ENCODE results near the gene PAQR6. TPM values are rescaled to one million over a fixed set of nuclear protein-coding genes. Genes with fewer than 3 reads are reported as not detected.
A peak's percentile ranks its signal among the peaks of the same experiment; 100 is the strongest.

The PAQR6 gene
- total RNA-seq, 1 experiment from 2014 or later = 15.8 TPM

GRCh38 chr1:156284112-156284511, 36.3 kb upstream of the PAQR6 start, which contains the start of gene TMEM79:
TMEM79 (plus strand) TSS chr1:156284325; CDS start chr1:156285227, 902 bp downstream.
- Histone ChIP-seq H3K4me1 (ENCODE audit: insufficient read depth, low read length) (no peaks in the 10 kb centered on the region), H3K4ac (ENCODE audit: low read depth, low read length) (no peak within 1 kb of the TSS; the same call in 1 of the 2 replicates)
- H3K27me3 Mint-ChIP-seq (ENCODE audit: low read depth) = no peaks in the 10 kb centered on the region; the same call in 1 of the 2 replicates

More at GRCh38 chr1:156284112-156284511, 36.3 kb upstream of the PAQR6 start, which contains the start of gene TMEM79:
- Histone ChIP-seq H3K27me3 (ENCODE audit: insufficient read depth, low read length) (no peaks in the 10 kb centered on the region), H3K9ac (ENCODE audit: extremely low read depth, insufficient read length, low read length) (peak within 1 kb of the TSS; percentile 90), H2BK120ac (ENCODE audit: low read depth, low read length, poor library complexity, severe bottlenecking) (no peak within 1 kb of the TSS), H2BK5ac (ENCODE audit: insufficient read length, low read length) (no peak within 1 kb of the TSS), H4K5ac (ENCODE audit: insufficient read length, low read depth, low read length) (peak within 1 kb of the TSS; percentile 31), H2BK12ac (ENCODE audit: insufficient read length, low read depth, low read length) (no peak within 1 kb of the TSS), H2BK20ac (ENCODE audit: low read depth, low read length, poor library complexity, severe bottlenecking) (no peak within 1 kb of the TSS), H3K4me2 (ENCODE audit: insufficient read depth, insufficient read length, low read length) (peak within 1 kb of the TSS; percentile 93), H4K8ac (replicated peaks; ENCODE audit: insufficient read length, low read depth, low read length) (no peak within 1 kb of the TSS), H3K79me2 (ENCODE audit: insufficient read depth, low read length) (peaks cover 22% of the 10 kb centered on the region), H2AFZ (ENCODE audit: low read length) (no peak within 1 kb of the TSS), H3K23ac (ENCODE audit: insufficient read length, low read depth, low read length) (no peak within 1 kb of the TSS), H3K79me1 (ENCODE audit: insufficient read depth, low read depth, low read length, poor library complexity, severe bottlenecking) (peaks cover 2% of the 10 kb centered on the region), H3K18ac (ENCODE audit: insufficient read length, low read depth, low read length) (no peak within 1 kb of the TSS), H2AK5ac (ENCODE audit: insufficient read length, low read length) (no peak within 1 kb of the TSS), H3K9me3 (ENCODE audit: control insufficient read depth, low read depth, low read length) (no peaks in the 10 kb centered on the region), H4K91ac (ENCODE audit: insufficient read length, low read depth, low read length) (no peak within 1 kb of the TSS), H3K27ac (ENCODE audit: insufficient read length, low read depth, low read length) (no peak within 1 kb of the TSS), H3K14ac (ENCODE audit: insufficient read depth, low read length) (no peak within 1 kb of the TSS; the same call in 1 of the 2 replicates), H3T11ph (ENCODE audit: low read length) (no peak within 1 kb of the TSS), H3K56ac (ENCODE audit: insufficient read length, low read depth, low read length) (no peak within 1 kb of the TSS), H2BK15ac (ENCODE audit: low read depth, low read length) (no peak within 1 kb of the TSS), H3K23me2 (ENCODE audit: insufficient read length, low read depth, low read length, poor library complexity, severe bottlenecking) (peaks cover 12% of the 10 kb centered on the region), H4K20me1 (ENCODE audit: control insufficient read depth, insufficient read depth, insufficient read length) (no peaks in the 10 kb centered on the region)
- no peak for TF ChIP-seq CTCF (conservative IDR thresholded peaks at IDR 0.05)
- Mint-ChIP-seq H3K4me1 (peaks cover 24 to 29% of the 10 kb centered on the region in 2 experiments), H3K27ac (peak within 1 kb of the TSS; percentile 90 to 98 (median 92)), H3K9me3 (no peaks in the 10 kb centered on the region), H3K4me3 (peak within 1 kb of the TSS; percentile 97 to 98), H3K36me3 (ENCODE audit: insufficient read depth in 1 of 3, low read depth in 3 of 3) (peaks cover 0 to 12% (median 3%) of the 10 kb centered on the region in 3 experiments; a peak in 3 of 7 replicates)
- WGBS (ENCODE audit: extremely low coverage, insufficient read length, low lambda C conversion rate) = no CpG with 5 or more reads among the region's 7 CpGs
- no peak for DNase-seq
